ENCODE data around the gene LONP2. TPM values are rescaled to one million over a fixed set of nuclear protein-coding genes. Genes with fewer than 3 reads are reported as not detected.

Gene LONP2
- total and polyA plus RNA-seq, 2 experiments from 2014 or later, result 12.4 to 25.2 TPM

DNA sequence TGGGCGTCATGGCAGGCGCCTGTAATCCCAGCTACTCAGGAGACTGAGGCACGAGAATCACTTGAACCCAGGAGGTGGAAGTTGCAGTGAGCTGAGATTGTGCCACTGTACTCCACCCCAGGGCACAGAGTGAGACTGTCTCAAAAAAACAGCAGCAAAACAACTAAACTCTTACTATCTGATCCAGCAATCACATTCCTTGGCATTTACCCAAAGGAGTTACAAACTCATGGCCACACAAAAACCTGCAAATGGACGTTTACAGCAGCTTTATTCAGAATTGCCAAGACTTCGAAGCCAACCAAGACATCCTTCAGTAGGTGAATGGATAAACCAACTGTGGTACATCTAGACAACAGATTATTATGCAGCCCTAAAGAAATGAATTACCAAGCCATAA lies 137.1 kb downstream of the LONP2 start:
- H3F3A ChIP-seq (replicated peaks; ENCODE audit: low read depth), result peaks cover 9% of the 10 kb centered on the region
- no peaks in the 10 kb centered on the region for H3K27me3 ChIP-seq (ENCODE audit: insufficient read depth)
- no peaks in the 10 kb centered on the region for H3K36me3 ChIP-seq (ENCODE audit: insufficient read depth)
- no peaks in the 10 kb centered on the region for H3K9me2 ChIP-seq (ENCODE audit: insufficient read depth)
- no peak for TF ChIP-seq ETS1 (IDR thresholded peaks at IDR 0.05)
- TF ChIP-seq, protein P1, sequence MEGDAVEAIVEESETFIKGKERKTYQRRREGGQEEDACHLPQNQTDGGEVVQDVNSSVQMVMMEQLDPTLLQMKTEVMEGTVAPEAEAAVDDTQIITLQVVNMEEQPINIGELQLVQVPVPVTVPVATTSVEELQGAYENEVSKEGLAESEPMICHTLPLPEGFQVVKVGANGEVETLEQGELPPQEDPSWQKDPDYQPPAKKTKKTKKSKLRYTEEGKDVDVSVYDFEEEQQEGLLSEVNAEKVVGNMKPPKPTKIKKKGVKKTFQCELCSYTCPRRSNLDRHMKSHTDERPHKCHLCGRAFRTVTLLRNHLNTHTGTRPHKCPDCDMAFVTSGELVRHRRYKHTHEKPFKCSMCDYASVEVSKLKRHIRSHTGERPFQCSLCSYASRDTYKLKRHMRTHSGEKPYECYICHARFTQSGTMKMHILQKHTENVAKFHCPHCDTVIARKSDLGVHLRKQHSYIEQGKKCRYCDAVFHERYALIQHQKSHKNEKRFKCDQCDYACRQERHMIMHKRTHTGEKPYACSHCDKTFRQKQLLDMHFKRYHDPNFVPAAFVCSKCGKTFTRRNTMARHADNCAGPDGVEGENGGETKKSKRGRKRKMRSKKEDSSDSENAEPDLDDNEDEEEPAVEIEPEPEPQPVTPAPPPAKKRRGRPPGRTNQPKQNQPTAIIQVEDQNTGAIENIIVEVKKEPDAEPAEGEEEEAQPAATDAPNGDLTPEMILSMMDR (conservative IDR thresholded peaks at IDR 0.05; ENCODE audit: low read depth in 2 of 2), result no peak
- no peak for TF ChIP-seq ZNF331 (CRISPR knock-in tag; IDR thresholded peaks at IDR 0.05; ENCODE audit: low read depth)
- no peak for TF ChIP-seq STAT1 (IDR thresholded peaks at IDR 0.05; ENCODE audit: unreplicated experiment)
- TF ChIP-seq, protein P2, sequence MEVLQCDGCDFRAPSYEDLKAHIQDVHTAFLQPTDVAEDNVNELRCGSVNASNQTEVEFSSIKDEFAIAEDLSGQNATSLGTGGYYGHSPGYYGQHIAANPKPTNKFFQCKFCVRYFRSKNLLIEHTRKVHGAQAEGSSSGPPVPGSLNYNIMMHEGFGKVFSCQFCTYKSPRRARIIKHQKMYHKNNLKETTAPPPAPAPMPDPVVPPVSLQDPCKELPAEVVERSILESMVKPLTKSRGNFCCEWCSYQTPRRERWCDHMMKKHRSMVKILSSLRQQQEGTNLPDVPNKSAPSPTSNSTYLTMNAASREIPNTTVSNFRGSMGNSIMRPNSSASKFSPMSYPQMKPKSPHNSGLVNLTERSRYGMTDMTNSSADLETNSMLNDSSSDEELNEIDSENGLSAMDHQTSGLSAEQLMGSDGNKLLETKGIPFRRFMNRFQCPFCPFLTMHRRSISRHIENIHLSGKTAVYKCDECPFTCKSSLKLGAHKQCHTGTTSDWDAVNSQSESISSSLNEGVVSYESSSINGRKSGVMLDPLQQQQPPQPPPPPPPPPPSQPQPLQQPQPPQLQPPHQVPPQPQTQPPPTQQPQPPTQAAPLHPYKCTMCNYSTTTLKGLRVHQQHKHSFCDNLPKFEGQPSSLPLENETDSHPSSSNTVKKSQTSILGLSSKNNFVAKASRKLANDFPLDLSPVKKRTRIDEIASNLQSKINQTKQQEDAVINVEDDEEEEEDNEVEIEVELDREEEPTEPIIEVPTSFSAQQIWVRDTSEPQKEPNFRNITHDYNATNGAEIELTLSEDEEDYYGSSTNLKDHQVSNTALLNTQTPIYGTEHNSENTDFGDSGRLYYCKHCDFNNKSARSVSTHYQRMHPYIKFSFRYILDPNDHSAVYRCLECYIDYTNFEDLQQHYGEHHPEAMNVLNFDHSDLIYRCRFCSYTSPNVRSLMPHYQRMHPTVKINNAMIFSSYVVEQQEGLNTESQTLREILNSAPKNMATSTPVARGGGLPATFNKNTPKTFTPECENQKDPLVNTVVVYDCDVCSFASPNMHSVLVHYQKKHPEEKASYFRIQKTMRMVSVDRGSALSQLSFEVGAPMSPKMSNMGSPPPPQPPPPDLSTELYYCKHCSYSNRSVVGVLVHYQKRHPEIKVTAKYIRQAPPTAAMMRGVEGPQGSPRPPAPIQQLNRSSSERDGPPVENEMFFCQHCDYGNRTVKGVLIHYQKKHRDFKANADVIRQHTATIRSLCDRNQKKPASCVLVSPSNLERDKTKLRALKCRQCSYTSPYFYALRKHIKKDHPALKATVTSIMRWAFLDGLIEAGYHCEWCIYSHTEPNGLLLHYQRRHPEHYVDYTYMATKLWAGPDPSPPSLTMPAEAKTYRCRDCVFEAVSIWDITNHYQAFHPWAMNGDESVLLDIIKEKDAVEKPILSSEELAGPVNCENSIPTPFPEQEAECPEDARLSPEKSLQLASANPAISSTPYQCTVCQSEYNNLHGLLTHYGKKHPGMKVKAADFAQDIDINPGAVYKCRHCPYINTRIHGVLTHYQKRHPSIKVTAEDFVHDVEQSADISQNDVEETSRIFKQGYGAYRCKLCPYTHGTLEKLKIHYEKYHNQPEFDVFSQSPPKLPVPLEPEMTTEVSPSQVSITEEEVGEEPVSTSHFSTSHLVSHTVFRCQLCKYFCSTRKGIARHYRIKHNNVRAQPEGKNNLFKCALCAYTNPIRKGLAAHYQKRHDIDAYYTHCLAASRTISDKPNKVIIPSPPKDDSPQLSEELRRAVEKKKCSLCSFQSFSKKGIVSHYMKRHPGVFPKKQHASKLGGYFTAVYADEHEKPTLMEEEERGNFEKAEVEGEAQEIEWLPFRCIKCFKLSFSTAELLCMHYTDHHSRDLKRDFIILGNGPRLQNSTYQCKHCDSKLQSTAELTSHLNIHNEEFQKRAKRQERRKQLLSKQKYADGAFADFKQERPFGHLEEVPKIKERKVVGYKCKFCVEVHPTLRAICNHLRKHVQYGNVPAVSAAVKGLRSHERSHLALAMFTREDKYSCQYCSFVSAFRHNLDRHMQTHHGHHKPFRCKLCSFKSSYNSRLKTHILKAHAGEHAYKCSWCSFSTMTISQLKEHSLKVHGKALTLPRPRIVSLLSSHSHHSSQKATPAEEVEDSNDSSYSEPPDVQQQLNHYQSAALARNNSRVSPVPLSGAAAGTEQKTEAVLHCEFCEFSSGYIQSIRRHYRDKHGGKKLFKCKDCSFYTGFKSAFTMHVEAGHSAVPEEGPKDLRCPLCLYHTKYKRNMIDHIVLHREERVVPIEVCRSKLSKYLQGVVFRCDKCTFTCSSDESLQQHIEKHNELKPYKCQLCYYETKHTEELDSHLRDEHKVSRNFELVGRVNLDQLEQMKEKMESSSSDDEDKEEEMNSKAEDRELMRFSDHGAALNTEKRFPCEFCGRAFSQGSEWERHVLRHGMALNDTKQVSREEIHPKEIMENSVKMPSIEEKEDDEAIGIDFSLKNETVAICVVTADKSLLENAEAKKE (CRISPR knock-in tag; IDR thresholded peaks at IDR 0.05), result no peak
- no peak for TF ChIP-seq EZH2phosphoT487 (IDR thresholded peaks at IDR 0.05; ENCODE audit: unreplicated experiment)
- no peak for TF ChIP-seq NANOG (IDR thresholded peaks at IDR 0.05; ENCODE audit: borderline replicate concordance)
- TF ChIP-seq EZH2 (IDR thresholded peaks at IDR 0.05; ENCODE audit: low read depth, unreplicated experiment), result no peak
- no peak for TF ChIP-seq ZNF114 (CRISPR knock-in tag; IDR thresholded peaks at IDR 0.05)
- TF ChIP-seq CREB1 (CRISPR knock-in tag; IDR thresholded peaks at IDR 0.05; ENCODE audit: low read depth), result no peak
- no peak for TF ChIP-seq POLR2AphosphoS5 (IDR thresholded peaks at IDR 0.05; ENCODE audit: low read depth)
- no peak for TF ChIP-seq JUNB (IDR thresholded peaks at IDR 0.05; ENCODE audit: unreplicated experiment)
- H3K4me2 ChIP-seq, result no peak overlapping the region
- H2AFZ ChIP-seq, result no peak overlapping the region
- DNase-seq (ENCODE audit: low spot score), result no peak
- no peak overlapping the region for H3K27ac ChIP-seq (ENCODE audit: low read depth)
- Mint-ChIP-seq H3K4me3 (no peak overlapping the region), H3K36me3 (ENCODE audit: low read depth) (peaks cover 3% of the 10 kb centered on the region; the same call in 2 of the 3 replicates), H3K27me3 (ENCODE audit: insufficient read depth, low read depth, poor library complexity) (peaks cover 5% of the 10 kb centered on the region), H3K27ac (peak overlapping the region; percentile 12; the same call in 1 of the 2 replicates), H3K9me3 (no peaks in the 10 kb centered on the region), H3K4me1 (peaks cover 48% of the 10 kb centered on the region)
- ATAC-seq, result no peak
- peaks cover 83% of the 10 kb centered on the region for H3K79me2 ChIP-seq (replicated peaks; ENCODE audit: insufficient read depth)
- peaks cover 25% of the 10 kb centered on the region for H4K20me1 ChIP-seq (replicated peaks; ENCODE audit: insufficient read depth)
- peaks cover 59% of the 10 kb centered on the region for H3K4me1 ChIP-seq (ENCODE audit: insufficient read depth)
- H3K4me3 ChIP-seq, result no peak overlapping the region

Data from GM23338 (cell line).